Subcutaneous abdominal adipose tissue (tissue), 5 donors: ENCODE data around the gene RPGRIP1L.
A peak's percentile ranks its signal among the peaks of the same experiment; 100 is the strongest.

Source experiments
- H3K27ac ChIP-seq: one replicate; pipeline ENCODE4 v1.7.0; 2013; ENCODE audit warnings: low read depth, mild to moderate bottlenecking, inconsistent platforms, low read length, moderate library complexity
- H3K27me3 ChIP-seq, 5 donors: one replicate each; pipeline ENCODE4 v1.7.0; 2013; ENCODE audit warnings: low read length in 5 of 5, inconsistent platforms in 1 of 5; ENCODE audit not compliant: control insufficient read depth in 5 of 5, insufficient read depth in 4 of 5
- H3K36me3 ChIP-seq, 5 donors: one replicate each; pipeline ENCODE4 v1.7.0; 2013; ENCODE audit warnings: low read length in 5 of 5; ENCODE audit not compliant: control insufficient read depth in 5 of 5, insufficient read depth in 5 of 5
- H3K4me1 ChIP-seq, 5 donors: one replicate each; pipeline ENCODE4 v1.7.0; 2013; ENCODE audit warnings: low read length in 5 of 5, mild to moderate bottlenecking in 3 of 5, moderate library complexity in 1 of 5; ENCODE audit not compliant: control insufficient read depth in 5 of 5, insufficient read depth in 5 of 5
- H3K4me3 ChIP-seq, 5 donors: one replicate each; pipeline ENCODE4 v1.7.0; 2013; ENCODE audit warnings: low read length in 5 of 5, low read depth in 1 of 5
- H3K9ac ChIP-seq, 5 donors: one replicate each; pipeline ENCODE4 v1.7.0; 2013; ENCODE audit warnings: low read length in 5 of 5, mild to moderate bottlenecking in 4 of 5, moderate library complexity in 3 of 5
- H3K9me3 ChIP-seq, 5 donors: one replicate each; pipeline ENCODE4 v1.7.0; 2013; ENCODE audit warnings: low read length in 5 of 5; ENCODE audit not compliant: control insufficient read depth in 5 of 5
- donor health status: healthy.
- donor health status: healthy.
- donor health status: healthy.
- donor health status: healthy.
- donor health status: healthy.

Gene RPGRIP1L

DNA sequence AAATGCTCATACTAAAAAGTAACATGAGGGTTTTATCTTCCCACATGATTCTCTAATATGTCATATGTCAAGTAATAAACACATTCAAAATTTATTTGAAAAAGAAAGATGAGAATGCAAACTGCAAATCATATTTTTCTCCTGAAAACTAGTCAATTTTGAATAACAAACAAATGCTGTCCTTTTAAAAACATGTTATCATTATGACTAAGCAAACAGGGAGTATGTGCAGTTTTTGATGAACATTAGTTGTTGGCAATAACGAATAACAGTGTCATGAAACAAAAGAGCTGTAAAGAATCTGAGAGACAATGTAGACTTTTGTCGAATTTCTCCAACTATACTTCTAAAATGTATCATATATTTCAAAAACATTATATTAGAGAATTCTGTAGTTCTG lies 34.8 kb downstream of the RPGRIP1L start:
- Histone ChIP-seq H3K9me3 (no peaks in the 10 kb centered on the region), H3K27ac (no peak overlapping the region)

DNA sequence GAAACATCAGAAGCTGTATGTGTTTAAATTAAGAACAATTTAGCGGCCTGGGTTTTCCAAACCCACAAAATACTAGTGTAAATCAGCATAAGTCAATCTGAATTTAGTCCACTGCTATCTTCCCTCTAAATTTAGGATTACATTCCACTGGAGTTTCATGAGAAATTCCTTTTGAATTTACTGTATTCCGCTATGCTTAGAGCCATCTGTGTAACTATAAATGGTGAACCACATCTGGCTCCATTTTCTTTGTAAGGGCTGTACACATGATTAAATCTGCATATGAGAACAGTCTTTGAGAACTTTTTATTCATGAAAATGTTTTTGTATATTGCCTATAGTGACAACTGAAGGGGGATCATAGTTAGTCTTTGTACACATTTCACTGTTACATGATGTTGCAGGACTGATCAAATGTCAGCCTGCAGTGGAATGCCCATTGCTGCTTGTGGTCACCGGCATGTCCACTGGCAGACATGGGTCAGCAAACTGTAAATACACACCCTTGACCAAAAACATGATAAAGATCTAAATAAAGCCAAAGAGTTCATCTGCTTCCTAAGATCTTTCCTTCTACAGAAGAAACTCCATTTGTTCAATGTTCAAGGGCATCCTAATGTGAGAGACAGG lies 36.8 kb downstream of the RPGRIP1L start:
- Histone ChIP-seq H3K27ac (no peak overlapping the region), H3K9ac (no peak overlapping the region), H3K9me3 (no peaks in the 10 kb centered on the region), H3K4me3 (no peak overlapping the region), H3K27me3 (no peaks in the 10 kb centered on the region), H3K4me1 (peaks cover 0 to 12% (median 0%) of the 10 kb centered on the region in 5 donors), H3K36me3 (no peaks in the 10 kb centered on the region)

More for the DNA sequence above, 34.8 kb downstream of the RPGRIP1L start:
- Histone ChIP-seq H3K9ac (no peak overlapping the region), H3K27me3 (no peaks in the 10 kb centered on the region), H3K36me3 (no peaks in the 10 kb centered on the region), H3K4me3 (no peak overlapping the region), H3K4me1 (peaks cover 0 to 12% (median 0%) of the 10 kb centered on the region in 5 donors)

DNA sequence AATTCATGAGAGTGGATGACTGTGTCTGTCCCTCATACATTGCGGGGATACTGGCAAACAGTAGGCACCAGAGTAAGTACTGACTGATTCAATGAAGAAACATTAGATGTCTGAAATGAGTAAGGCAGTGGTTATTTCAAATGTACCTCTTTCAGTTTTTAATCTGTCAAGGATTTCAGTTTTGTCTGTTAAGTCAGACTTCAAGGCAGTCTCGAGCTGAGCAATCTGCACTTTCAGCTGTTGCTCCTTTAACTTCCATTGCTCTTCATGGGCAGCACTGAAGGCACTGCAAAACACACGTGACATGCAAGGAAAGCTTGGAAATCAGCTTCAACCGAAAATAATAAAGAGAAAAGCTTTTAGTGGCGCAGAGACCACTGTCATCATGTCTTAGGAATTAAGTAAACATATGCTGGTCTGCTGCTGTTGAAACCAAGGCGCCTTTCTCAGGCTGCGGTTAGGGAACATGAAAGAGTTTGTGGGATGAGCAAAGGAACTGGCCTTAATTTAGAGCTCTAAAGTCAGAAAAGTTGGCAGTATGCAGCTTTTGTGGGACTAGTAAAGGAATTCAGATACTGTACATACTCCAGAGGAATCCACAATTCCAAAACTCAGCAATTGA lies 38.8 kb downstream of the RPGRIP1L start:
- H3K9ac ChIP-seq, result no peak overlapping the region
- H3K4me3 ChIP-seq, result peak overlapping the region in 4 of 5 donors; percentile 17 to 51 (median 40)
- peaks cover 0 to 12% (median 0%) of the 10 kb centered on the region in 5 donors for H3K4me1 ChIP-seq
- H3K36me3 ChIP-seq, result no peaks in the 10 kb centered on the region
- H3K9me3 ChIP-seq, result no peaks in the 10 kb centered on the region
- peak overlapping the region; percentile 4 for H3K27ac ChIP-seq
- no peaks in the 10 kb centered on the region for H3K27me3 ChIP-seq

DNA sequence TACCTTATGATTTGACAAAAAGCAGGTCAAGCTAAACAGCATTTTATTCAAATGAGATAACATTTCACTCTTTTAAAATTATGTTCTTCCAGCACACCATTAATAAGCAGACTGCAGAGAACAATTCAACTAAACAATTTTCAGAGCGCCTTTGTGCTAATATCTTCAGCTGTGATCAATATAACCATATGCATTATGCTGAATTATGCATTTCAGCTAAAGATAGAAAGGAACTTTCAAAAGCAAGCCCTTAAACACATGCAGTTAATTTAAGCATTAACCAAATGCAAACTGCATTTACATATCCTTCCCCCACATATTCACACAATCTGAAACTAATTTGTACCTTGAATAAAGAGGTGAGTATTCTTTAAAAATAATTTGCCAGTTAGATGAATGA lies 41.6 kb downstream of the RPGRIP1L start:
- Histone ChIP-seq H3K36me3 (peaks cover 0 to 2% (median 0%) of the 10 kb centered on the region in 5 donors), H3K27ac (no peak overlapping the region)

DNA sequence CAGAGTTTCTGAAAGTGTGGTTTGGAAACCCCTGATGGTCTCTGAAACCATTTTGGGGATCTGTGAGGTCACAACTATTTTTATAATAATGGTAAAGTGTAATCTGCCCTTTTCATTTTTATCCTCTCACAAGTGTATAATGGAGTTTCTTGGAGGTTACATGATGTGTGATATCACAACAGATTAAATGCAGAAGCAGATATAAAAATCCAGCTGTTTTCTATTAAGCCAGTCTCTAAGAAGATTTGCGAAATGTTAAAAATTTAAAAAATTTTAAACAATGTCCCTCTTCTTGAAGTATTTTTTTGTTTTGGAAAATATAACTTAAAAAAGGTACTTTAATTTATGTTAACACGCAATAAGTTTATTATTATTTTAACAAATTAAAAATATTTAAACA lies 48.7 kb downstream of the RPGRIP1L start:
- no peak overlapping the region for H3K4me3 ChIP-seq
- no peaks in the 10 kb centered on the region for H3K27me3 ChIP-seq
- no peak overlapping the region for H3K27ac ChIP-seq
- H3K4me1 ChIP-seq, result no peaks in the 10 kb centered on the region
- peaks cover 0 to 11% (median 5%) of the 10 kb centered on the region in 5 donors for H3K36me3 ChIP-seq
- no peak overlapping the region for H3K9ac ChIP-seq
- H3K9me3 ChIP-seq, result no peaks in the 10 kb centered on the region

More for the DNA sequence above, 41.6 kb downstream of the RPGRIP1L start:
- no peak overlapping the region for H3K4me3 ChIP-seq
- no peaks in the 10 kb centered on the region for H3K27me3 ChIP-seq
- H3K9me3 ChIP-seq, result no peaks in the 10 kb centered on the region
- H3K9ac ChIP-seq, result no peak overlapping the region
- peaks cover 0 to 12% (median 0%) of the 10 kb centered on the region in 5 donors for H3K4me1 ChIP-seq

DNA sequence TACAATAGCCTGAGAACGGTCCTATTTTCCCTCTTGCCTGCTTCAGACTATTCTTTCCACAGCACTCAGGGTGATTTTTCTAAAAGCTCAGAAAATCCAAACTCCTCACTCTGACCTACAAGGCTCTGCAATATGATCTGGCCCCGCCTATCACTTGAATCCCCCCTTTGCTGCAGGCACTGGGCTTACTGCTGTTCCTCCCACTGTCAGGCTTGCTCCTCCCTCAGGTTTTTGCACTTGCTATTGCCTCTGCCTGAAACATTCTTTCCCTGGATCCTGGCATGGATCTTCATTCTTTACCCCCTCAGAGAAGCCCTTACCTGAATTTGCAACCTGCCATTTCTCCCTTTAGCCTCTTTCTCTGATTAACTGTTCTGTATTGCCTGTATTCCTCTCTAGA lies 52.3 kb downstream of the RPGRIP1L start:
- Histone ChIP-seq H3K27ac (no peak overlapping the region), H3K9ac (no peak overlapping the region), H3K27me3 (no peaks in the 10 kb centered on the region), H3K4me3 (no peak overlapping the region), H3K36me3 (peaks cover 0 to 15% (median 5%) of the 10 kb centered on the region in 5 donors), H3K9me3 (no peaks in the 10 kb centered on the region), H3K4me1 (no peaks in the 10 kb centered on the region)

DNA sequence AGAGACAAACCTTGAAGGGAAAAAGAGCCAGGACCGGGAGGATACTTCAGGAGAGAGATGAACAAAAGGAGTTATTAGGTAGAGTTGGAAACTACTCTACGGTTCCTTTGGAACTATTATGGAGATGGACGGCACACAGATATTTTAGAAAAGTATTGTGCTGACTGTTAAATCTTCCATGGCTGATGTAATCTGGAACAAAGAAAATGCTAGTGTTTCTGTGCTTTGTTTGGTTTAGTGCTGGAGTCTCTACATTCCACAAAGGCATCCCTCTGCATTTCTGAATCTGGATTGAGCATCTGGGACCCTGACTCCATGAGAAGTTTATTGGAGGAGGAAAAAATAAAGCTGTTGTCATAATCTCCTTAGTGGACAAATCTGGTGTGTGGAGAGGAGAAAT lies 57.2 kb downstream of the RPGRIP1L start:
- Histone ChIP-seq H3K27ac (no peak overlapping the region), H3K4me1 (no peaks in the 10 kb centered on the region), H3K4me3 (no peak overlapping the region), H3K36me3 (peaks cover 0 to 10% (median 4%) of the 10 kb centered on the region in 5 donors), H3K27me3 (no peaks in the 10 kb centered on the region), H3K9ac (no peak overlapping the region), H3K9me3 (peaks cover 0 to 8% (median 5%) of the 10 kb centered on the region in 5 donors)

DNA sequence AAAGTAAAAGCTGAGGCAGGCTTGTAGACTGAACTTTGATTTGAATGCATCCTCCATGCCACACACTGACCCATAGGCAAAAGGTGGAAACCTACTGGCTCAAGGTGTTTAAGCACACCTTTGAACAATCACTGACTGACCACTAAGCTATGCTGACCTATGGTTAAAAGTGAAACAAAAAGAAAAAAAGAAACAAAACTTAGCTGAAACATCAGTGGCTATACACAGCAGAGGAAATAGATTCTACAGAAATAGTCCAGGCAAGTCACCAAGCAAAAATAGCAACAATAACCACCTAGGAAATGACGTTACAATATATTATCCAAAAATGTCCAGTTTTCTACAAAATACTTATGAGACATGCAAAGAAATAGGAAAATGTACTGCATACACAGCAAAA lies 60.2 kb downstream of the RPGRIP1L start:
- H3K9me3 ChIP-seq, result peaks cover 0 to 8% (median 5%) of the 10 kb centered on the region in 5 donors
- H3K27me3 ChIP-seq, result no peaks in the 10 kb centered on the region
- H3K36me3 ChIP-seq, result peaks cover 0 to 17% (median 6%) of the 10 kb centered on the region in 5 donors

DNA sequence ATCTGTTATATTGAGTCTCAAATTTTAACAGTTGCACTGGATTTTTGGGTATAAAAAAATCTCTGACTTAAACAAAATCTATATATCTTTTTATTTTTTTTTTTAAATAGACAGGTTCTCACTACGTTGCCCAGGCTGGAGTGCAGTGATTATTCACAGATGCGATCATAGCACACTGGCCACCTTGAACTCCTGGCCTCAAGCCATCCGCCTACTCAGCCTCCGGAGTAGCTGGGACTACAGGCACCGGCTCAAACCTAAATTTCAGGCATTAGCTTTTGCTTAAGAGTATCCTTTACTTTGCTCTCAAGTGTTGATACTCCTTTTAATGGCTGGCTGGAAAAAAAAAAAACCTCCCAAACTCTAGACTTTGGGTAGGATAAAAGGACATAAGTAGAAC lies 61.6 kb downstream of the RPGRIP1L start:
- H3K27me3 ChIP-seq, result no peaks in the 10 kb centered on the region
- no peak overlapping the region for H3K9ac ChIP-seq
- no peaks in the 10 kb centered on the region for H3K4me1 ChIP-seq
- peaks cover 0 to 23% (median 4%) of the 10 kb centered on the region in 5 donors for H3K36me3 ChIP-seq
- H3K4me3 ChIP-seq, result no peak overlapping the region
- H3K9me3 ChIP-seq, result peaks cover 0 to 8% (median 5%) of the 10 kb centered on the region in 5 donors
- H3K27ac ChIP-seq, result no peak overlapping the region

More for the DNA sequence above, 60.2 kb downstream of the RPGRIP1L start:
- Histone ChIP-seq H3K27ac (no peak overlapping the region), H3K4me1 (no peaks in the 10 kb centered on the region), H3K9ac (no peak overlapping the region), H3K4me3 (no peak overlapping the region)

DNA sequence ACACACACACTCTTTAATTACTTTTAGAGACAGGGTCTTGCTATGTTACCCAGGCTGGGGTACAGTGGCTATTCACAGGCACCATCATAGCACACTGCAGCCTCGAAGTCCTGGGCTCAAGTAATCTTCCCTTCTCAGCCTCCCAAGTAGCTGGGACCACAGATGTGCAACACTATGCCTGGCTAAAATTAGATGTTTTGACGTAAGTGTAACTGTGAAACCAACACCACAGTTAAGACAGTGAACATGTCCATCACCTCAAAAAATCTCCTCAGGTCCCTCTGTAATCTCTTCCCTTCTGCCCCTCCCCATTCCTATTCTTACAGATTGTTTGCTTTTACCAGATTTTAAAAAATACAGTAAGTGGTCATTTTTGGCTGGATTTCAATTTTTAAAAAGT lies 66.7 kb downstream of the RPGRIP1L start:
- Histone ChIP-seq H3K27ac (no peak overlapping the region), H3K4me3 (no peak overlapping the region), H3K9me3 (no peaks in the 10 kb centered on the region), H3K9ac (no peak overlapping the region), H3K36me3 (peaks cover 0 to 14% (median 3%) of the 10 kb centered on the region in 5 donors), H3K4me1 (no peaks in the 10 kb centered on the region), H3K27me3 (no peaks in the 10 kb centered on the region)
